ENCODE data around the gene CHST8.

Gene CHST8

GRCh38 chr19:33719366-33720154 is 97.8 kb downstream of the CHST8 start:
- no peak for DNase-seq

GRCh38 chr19:33720155-33720493 is 98.4 kb downstream of the CHST8 start:
- no peak for DNase-seq

- no peak for DNase-seq
These were observed 99.2 kb downstream of the CHST8 start for GRCh38 chr19:33720691-33721682.

GRCh38 chr19:33721735-33722297 is 100.1 kb downstream of the CHST8 start:
- no peak for DNase-seq

- DNase-seq = no peak
These were observed 100.9 kb downstream of the CHST8 start for GRCh38 chr19:33722456-33723239.

- no peak for DNase-seq
These were observed 101.8 kb downstream of the CHST8 start for GRCh38 chr19:33723512-33723911.

- DNase-seq = no peak
These were observed 102.4 kb downstream of the CHST8 start for GRCh38 chr19:33724021-33724720.

GRCh38 chr19:33724721-33725060 is 102.9 kb downstream of the CHST8 start:
- no peak for DNase-seq

GRCh38 chr19:33725567-33725966 is 103.8 kb downstream of the CHST8 start:
- no peak for DNase-seq

GRCh38 chr19:33726756-33727155 is 105.0 kb downstream of the CHST8 start:
- no peak for DNase-seq

GRCh38 chr19:33727331-33727998 is 105.7 kb downstream of the CHST8 start:
- no peak for DNase-seq

- no peak for DNase-seq
These were observed 106.4 kb downstream of the CHST8 start for GRCh38 chr19:33728141-33728540.

- no peak for DNase-seq
These were observed 109.3 kb downstream of the CHST8 start for GRCh38 chr19:33730858-33731607.

- no peak for DNase-seq
These were observed 110.1 kb downstream of the CHST8 start for GRCh38 chr19:33731881-33732280.

- no peak for DNase-seq
These were observed 113.2 kb downstream of the CHST8 start for GRCh38 chr19:33734913-33735312.

- DNase-seq = no peak
These were observed 114.4 kb downstream of the CHST8 start for GRCh38 chr19:33736158-33736557.

- DNase-seq = no peak
These were observed 115.0 kb downstream of the CHST8 start for GRCh38 chr19:33736787-33737186.

GRCh38 chr19:33737681-33738371 is 116.1 kb downstream of the CHST8 start:
- no peak for DNase-seq

GRCh38 chr19:33740811-33741396 is 119.2 kb downstream of the CHST8 start:
- DNase-seq = peak; percentile 19

- DNase-seq = no peak
These were observed 123.5 kb downstream of the CHST8 start for GRCh38 chr19:33745297-33745696.
